GM12878 (cell line): ENCODE data around the gene HAO2. TPM values are rescaled to one million over a fixed set of nuclear protein-coding genes. Genes with fewer than 3 reads are reported as not detected.

ENCODE experiments used
- ATAC-seq: fragments of 200-7000 bp; cut with Tn5 transposase; 3 replicates; pipeline ENCODE4 v1.9.1; 2020; ENCODE audit warnings: mild to moderate bottlenecking, moderate library complexity
- BruUV-seq: library from RNA; stranded (reverse); fragments of 400-500 nt; replicated peaks from 2 replicates; lab custom pipeline; 2021; lab: Mats Ljungman, UMichigan
- CTCF ChIA-PET: fragments of 300-600 bp; sonication (Branson Sonifier 250); formaldehyde crosslinking; extraction: SDS; loops from one replicate; lab custom pipeline; 2021; ENCODE audit warnings: inconsistent platforms; lab: Yijun Ruan, JAX
- POLR2A ChIA-PET: fragments of 350-600 bp; formaldehyde crosslinking; extraction: SDS; loops from one replicate; lab custom pipeline; 2021; ENCODE audit warnings: inconsistent platforms; lab: Charles Lee
- RAD21 ChIA-PET: fragments of 300-600 bp; sonication (Branson Sonifier 250); formaldehyde crosslinking; loops from one replicate; lab custom pipeline; 2023; ENCODE audit warnings: antibody characterized with exemption; ENCODE audit not compliant: unreplicated experiment; lab: Charles Lee
- SMC1A ChIA-PET: fragments of 300-600 bp; sonication (Branson Sonifier 250); formaldehyde crosslinking; loops from one replicate; lab custom pipeline; 2023; ENCODE audit not compliant: unreplicated experiment, uncharacterized antibody; lab: Charles Lee
- DNase-seq: peaks from one replicate; pipeline ENCODE4 v3.0.0-alpha.2; 2011; ENCODE audit warnings: low read depth, low spot score
- FAIRE-seq: peaks from 3 replicates; lab custom pipeline; 2011; peaks lifted over from hg19 to GRCh38; lab: Jason Lieb, UNC
- H2AFZ ChIP-seq: 2 replicates; pipeline ENCODE4 v1.6.0; 2011; ENCODE audit warnings: low read depth, low read length, control low read depth; ENCODE audit not compliant: control insufficient read depth
- H3K27ac ChIP-seq: 2 replicates; pipeline ENCODE4 v1.5.1; 2011; ENCODE audit warnings: control low read depth; ENCODE audit not compliant: control insufficient read depth, insufficient read depth
- H3K27me3 ChIP-seq, 2 experiments: replicated peaks in 1 of 2; 2 replicates each; pipeline versions ENCODE4 v1.6.0 to v1.6.1; 2011; ENCODE audit warnings: low read length in 1 of 2; ENCODE audit not compliant: control insufficient read depth in 2 of 2, insufficient read depth in 2 of 2
- H3K36me3 ChIP-seq, 2 experiments: 2 replicates each; pipeline ENCODE4 v1.5.1; 2011; ENCODE audit warnings: low read length in 1 of 2; ENCODE audit not compliant: control insufficient read depth in 2 of 2, insufficient read depth in 2 of 2
- H3K4me1 ChIP-seq: 2 replicates; pipeline ENCODE4 v1.6.1; 2011; ENCODE audit warnings: mild to moderate bottlenecking, low read length, moderate library complexity, mixed read lengths; ENCODE audit not compliant: control insufficient read depth, insufficient read depth
- H3K4me2 ChIP-seq: 2 replicates; pipeline ENCODE4 v1.6.0; 2011; ENCODE audit warnings: control low read depth; ENCODE audit not compliant: control insufficient read depth, insufficient read depth
- H3K4me3 ChIP-seq: fragments of 200-600 bp; sonication (generic); 2 replicates; pipeline ENCODE4 v1.5.1; 2016
- H3K79me2 ChIP-seq: 2 replicates; pipeline ENCODE4 v1.6.0; 2011; ENCODE audit warnings: low read length; ENCODE audit not compliant: control insufficient read depth, insufficient read depth
- H3K9ac ChIP-seq: 2 replicates; pipeline ENCODE4 v1.8.0; 2011; ENCODE audit warnings: low read length, control low read depth, mixed read lengths; ENCODE audit not compliant: control insufficient read depth, insufficient read depth
- H3K9me3 ChIP-seq: replicated peaks from 3 replicates; pipeline ENCODE4 v1.5.1; 2011; ENCODE audit warnings: mild to moderate bottlenecking, low read length; ENCODE audit not compliant: control insufficient read depth, insufficient read depth
- H4K20me1 ChIP-seq: 2 replicates; pipeline ENCODE4 v1.6.0; 2011; ENCODE audit not compliant: control insufficient read depth, insufficient read depth
- BCL11A ChIP-seq: IDR thresholded peaks from 2 replicates; pipeline ENCODE4 v1.6.1; 2011; ENCODE audit warnings: low read depth, low read length
- BRCA1 ChIP-seq: IDR thresholded peaks from 2 replicates; pipeline ENCODE4 v1.6.1; 2011; ENCODE audit warnings: low read depth, low read length, improper control_type of control experiment
- ETV6 ChIP-seq, 2 experiments: fragments of 450-650 bp in 1 of 2; IDR thresholded peaks in 1 of 2; conservative IDR thresholded peaks in 1 of 2; 2 replicates each; pipeline ENCODE4 v1.6.1; 2014; ENCODE audit warnings: antibody characterized with exemption in 1 of 2, borderline replicate concordance in 1 of 2, low read depth in 1 of 2, mild to moderate bottlenecking in 1 of 2, moderate library complexity in 1 of 2
- HCFC1 ChIP-seq: fragments of 150-350 bp; IDR thresholded peaks from 2 replicates; pipeline ENCODE4 v1.6.1; 2014; ENCODE audit warnings: low read length
- KAT2A ChIP-seq: conservative IDR thresholded peaks from 2 replicates; pipeline ENCODE4 v1.6.1; 2011; ENCODE audit warnings: low read depth, low read length; ENCODE audit not compliant: control insufficient read depth
- KDM1A ChIP-seq: fragments of 200-600 bp; sonication (generic); IDR thresholded peaks from 2 replicates; pipeline ENCODE4 v1.6.1; 2016; ENCODE audit warnings: borderline replicate concordance
- NR2C2 ChIP-seq: IDR thresholded peaks from 2 replicates; pipeline ENCODE4 v1.6.1; 2011; ENCODE audit warnings: borderline replicate concordance, low read depth; ENCODE audit not compliant: control insufficient read depth, insufficient read length
- POU2F2 ChIP-seq: IDR thresholded peaks from 3 replicates; pipeline ENCODE4 v1.6.1; 2011; ENCODE audit warnings: low read depth, mild to moderate bottlenecking, low read length, borderline replicate concordance
- RBBP5 ChIP-seq: fragments of 200-600 bp; sonication (generic); conservative IDR thresholded peaks from 2 replicates; pipeline ENCODE4 v1.6.1; 2016
- SMAD5 ChIP-seq: IDR thresholded peaks from 2 replicates; pipeline ENCODE4 v1.6.1; 2016; ENCODE audit warnings: antibody characterized with exemption, low read depth
- STAT1 ChIP-seq: fragments of 450-650 bp; conservative IDR thresholded peaks from 2 replicates; pipeline ENCODE4 v1.6.1; 2014; ENCODE audit warnings: antibody characterized with exemption, mild to moderate bottlenecking
- SUZ12 ChIP-seq: fragments of 200-600 bp; sonication (generic); IDR thresholded peaks from one replicate; pipeline ENCODE4 v1.6.1; 2018; ENCODE audit warnings: antibody characterized with exemption, mild to moderate bottlenecking; ENCODE audit not compliant: unreplicated experiment
- TCF7 ChIP-seq: IDR thresholded peaks from 2 replicates; pipeline ENCODE4 v1.6.1; 2014; ENCODE audit warnings: antibody characterized with exemption, borderline replicate concordance
- ZNF622 ChIP-seq: fragments of 450-650 bp; IDR thresholded peaks from 2 replicates; pipeline ENCODE4 v1.6.1; 2017; ENCODE audit warnings: mild to moderate bottlenecking, inconsistent platforms
- WGBS: methylation state at CpG from one replicate; pipeline ENCODE4 v1.1.6; 2016; ENCODE audit warnings: low lambda C conversion rate; ENCODE audit not compliant: insufficient replicate concordance, insufficient coverage; ENCODE audit errors: missing lambda C conversion rate; 5-methylcytosine and 5-hydroxymethylcytosine counted together
- in situ Hi-C: fragments of 300-500 bp; cut with MboI; formaldehyde crosslinking; loops from 9 replicates; pipeline ENCODE4 v1.14.3; 2018; ENCODE audit warnings: mixed read lengths
- intact Hi-C: fragments of 100-400 bp; cut with micrococcal nuclease; formaldehyde crosslinking; loops from one replicate; pipeline ENCODE4 v1.14.2; 2022; ENCODE audit not compliant: unreplicated experiment
- polyA plus RNA-seq, 11 experiments: library from polyadenylated mRNA; depleted of rRNA in 4 of 11; unstranded in 6 of 11; stranded (reverse) in 5 of 11; fragments of >200 nt; fragmentation: Nextera tagmentation in 4 of 11; fragmentation: Illumina TruSeq in 1 of 11; extraction: Ambion mirVana in 4 of 11; extraction: Trizol in 1 of 11; gene quantifications; 1 replicate in 1 of 11; 2 replicates in 10 of 11; pipeline versions ENCODE4 v1.2.1 to v1.2.3, GENCODE V29; 2011 to 2016; ENCODE audit warnings: inconsistent platforms in 2 of 11, missing spikeins in 2 of 11, low read depth in 1 of 11
- total RNA-seq, 4 experiments: library from RNA; depleted of rRNA in 3 of 4; stranded (reverse); fragments of >200 nt in 3 of 4; fragmentation: Illumina TruSeq in 1 of 4; extraction: Trizol in 1 of 4; gene quantifications; 2 replicates each; pipeline versions ENCODE4 v1.2.1 to v1.2.3, GENCODE V29; 2013 to 2021

The HAO2 gene
- total and polyA plus RNA-seq, 10 of the 15 experiments (the other 5 are each of a cell fraction or from before 2014, with no cell fraction given): not detected

DNA sequence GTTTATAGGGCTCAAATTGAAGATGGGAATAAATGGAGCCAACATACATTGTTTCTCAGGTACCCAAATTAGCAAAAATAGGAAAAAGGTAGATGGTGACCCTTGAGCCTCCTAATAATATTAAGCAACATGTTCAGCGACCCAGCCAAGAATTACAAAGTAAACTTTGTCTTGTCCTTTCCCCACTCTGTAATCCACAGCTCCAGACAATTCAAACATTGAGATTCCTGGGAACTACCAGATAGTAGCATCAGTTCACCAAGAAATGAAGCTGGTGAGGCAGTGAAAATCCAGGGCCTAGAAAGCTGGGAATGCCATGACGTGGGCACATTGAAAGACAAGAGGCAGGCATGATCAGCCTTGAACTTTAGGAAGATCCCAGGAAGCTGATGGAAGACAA is 11.7 kb downstream of the HAO2 start (continued):
- TF ChIP-seq SUZ12: no peak
- TF ChIP-seq SMAD5: no peak
- TF ChIP-seq NR2C2: no peak
- no peak for TF ChIP-seq KAT2A

DNA sequence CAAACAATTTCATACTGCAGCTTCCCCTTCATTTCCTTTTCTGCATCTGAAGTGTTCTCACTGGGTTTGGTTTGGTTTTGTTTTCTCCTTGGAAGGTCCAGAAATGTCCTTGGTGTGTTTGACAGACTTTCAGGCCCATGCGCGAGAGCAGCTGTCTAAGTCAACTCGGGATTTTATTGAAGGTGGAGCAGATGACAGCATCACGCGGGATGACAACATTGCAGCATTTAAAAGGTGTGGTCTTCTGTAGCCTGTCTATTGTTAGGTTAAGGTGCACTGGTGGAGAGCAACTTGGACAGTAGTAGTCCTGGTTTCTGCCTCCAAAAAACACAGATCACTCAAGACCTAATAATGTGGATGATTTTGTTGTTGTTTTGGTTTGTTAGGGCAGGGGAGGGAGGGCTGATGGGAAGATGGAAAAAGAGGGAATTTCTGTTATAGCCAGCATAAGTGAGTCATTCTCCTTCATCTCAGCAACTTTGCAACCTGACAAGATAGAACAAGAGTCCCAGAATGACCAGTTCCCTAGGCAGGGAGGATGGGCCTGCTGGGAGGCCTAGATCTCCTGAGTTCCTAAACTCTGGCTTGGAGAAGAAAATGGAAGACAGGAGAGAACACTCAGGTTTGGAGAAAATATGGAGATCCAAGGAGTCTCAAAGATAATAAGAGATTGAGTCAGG is 12.5 kb downstream of the HAO2 start:
- Histone ChIP-seq H3K27ac (no peak overlapping the region), H3K4me2 (no peak overlapping the region), H3K4me1 (no peaks in the 10 kb centered on the region), H2AFZ (no peak overlapping the region), H4K20me1 (no peaks in the 10 kb centered on the region), H3K79me2 (no peaks in the 10 kb centered on the region), H3K36me3 (no peaks in the 10 kb centered on the region), H3K4me3 (no peak overlapping the region)
- ChIA-PET CTCF (no interaction called here), POLR2A (no interaction called here), SMC1A (no interaction called here)
- FAIRE-seq (no peak), DNase-seq (no peak), ATAC-seq (no peak)
- intact Hi-C loops (no loop called here), in situ Hi-C loops (no loop called here)
- BruUV-seq: no TSS peak
- no peak for TF ChIP-seq ETV6 (conservative IDR thresholded peaks at IDR 0.05 in 1 of 2, IDR thresholded peaks at IDR 0.05 in 1 of 2; ENCODE audit: borderline replicate concordance in 1 of 2, low read depth in 1 of 2)
- TF ChIP-seq SUZ12: no peak
- no peak for TF ChIP-seq HCFC1
- no peak for TF ChIP-seq RBBP5
- TF ChIP-seq NR2C2: no peak
- TF ChIP-seq KAT2A: no peak
- no peak for TF ChIP-seq BCL11A
- TF ChIP-seq TCF7: no peak
- no peak for TF ChIP-seq ZNF622
- no peak for TF ChIP-seq STAT1
- TF ChIP-seq KDM1A: no peak
- no peak for TF ChIP-seq BRCA1
- no peak for TF ChIP-seq POU2F2
- TF ChIP-seq, all 136 proteins: peak for 0
- Histone ChIP-seq H3K9me3 (no peaks in the 10 kb centered on the region; the same call in 2 of the 3 replicates), H3K27me3 (no peaks in the 10 kb centered on the region), H3K9ac (no peak overlapping the region)
- 79% methylated on average over 5 of the region's 5 CpGs for WGBS
- RAD21 ChIA-PET: no interaction called here
